Epithelial cell of esophagus (primary cell): Measurements from ENCODE around the gene ENTPD3.
"Not testable (repeated sequence)": the region's sequence is repeated elsewhere in the genome, so short reads cannot be mapped to it uniquely, and the experiment has no call there.

Experiments used
- DNase-seq: peaks from one replicate; pipeline ENCODE4 v3.0.0; 2010; ENCODE audit warnings: low read depth
- H3K4me3 ChIP-seq: 2 replicates; pipeline ENCODE4 v1.5.1; 2011; ENCODE audit warnings: mild to moderate bottlenecking, low read length, control low read depth
- CTCF ChIP-seq: IDR thresholded peaks from 2 replicates; pipeline ENCODE4 v1.5.1; 2011; ENCODE audit warnings: low read depth, mild to moderate bottlenecking, low read length, control low read depth, inconsistent platforms; ENCODE audit not compliant: insufficient read depth; ENCODE audit errors: missing control alignments

The ENTPD3 gene

GRCh38 chr3:40456940-40457823, 70.2 kb downstream of the ENTPD3 start, which contains the start of gene RPL14:
RPL14 (plus strand) TSS chr3:40457339; CDS start chr3:40457472, 133 bp downstream.
- H3K4me3 ChIP-seq: peak within 1 kb of the TSS; percentile 99
- DNase-seq: peak; percentile 97
- TF ChIP-seq CTCF: no peak

- TF ChIP-seq CTCF: no peak
- DNase-seq: no peak
- peak overlapping the region; percentile 99 for H3K4me3 ChIP-seq
Observed at GRCh38 chr3:40458473-40458872, 71.5 kb downstream of the ENTPD3 start.

GRCh38 chr3:40460481-40460880, 73.5 kb downstream of the ENTPD3 start:
- not testable (repeated sequence) for H3K4me3 ChIP-seq
- peak; percentile 70 for DNase-seq

GRCh38 chr3:40461161-40461560, 74.2 kb downstream of the ENTPD3 start:
- DNase-seq: no peak
- no peak for TF ChIP-seq CTCF
- no peak overlapping the region for H3K4me3 ChIP-seq

- not testable (repeated sequence) for DNase-seq, H3K4me3 ChIP-seq
Observed at GRCh38 chr3:40462838-40463237, 75.9 kb downstream of the ENTPD3 start.

GRCh38 chr3:40463579-40463978, 76.6 kb downstream of the ENTPD3 start:
- no peak for DNase-seq
- no peak overlapping the region for H3K4me3 ChIP-seq
- TF ChIP-seq CTCF: no peak

GRCh38 chr3:40464339-40465110, 77.5 kb downstream of the ENTPD3 start:
- no peak overlapping the region for H3K4me3 ChIP-seq

More at GRCh38 chr3:40464339-40465110, 77.5 kb downstream of the ENTPD3 start:
- no peak for DNase-seq
- no peak for TF ChIP-seq CTCF
